B cell (primary cell): ENCODE results near the gene CTCFL. TPM values are rescaled to one million over a fixed set of nuclear protein-coding genes. Genes with fewer than 3 reads are reported as not detected.

Source experiments
- ATAC-seq: fragments of 200-7000 bp; cut with Tn5 transposase; one replicate; pipeline ENCODE4 v1.10.0; 2021; ENCODE audit warnings: low read depth, mild to moderate bottlenecking, moderate number of reproducible peaks, moderate library complexity
- CTCF ChIA-PET: fragments of 350-600 bp; sonication (Branson Sonifier 250); formaldehyde crosslinking; loops from one replicate; lab custom pipeline; 2021; ENCODE audit warnings: antibody characterized with exemption, inconsistent platforms; lab: Charles Lee
- POLR2A ChIA-PET: fragments of 350-600 bp; sonication (Branson Sonifier 250); formaldehyde crosslinking; loops from one replicate; lab custom pipeline; 2021; ENCODE audit warnings: antibody characterized with exemption; lab: Charles Lee
- DNase-seq: peaks from one replicate; pipeline ENCODE4 v3.0.0; 2013
- H2AFZ ChIP-seq: 2 replicates; pipeline ENCODE4 v1.6.1; 2012; ENCODE audit warnings: mild to moderate bottlenecking, low read depth, low read length; ENCODE audit not compliant: insufficient read depth, poor library complexity, severe bottlenecking
- H3K27ac ChIP-seq, 2 donors: 1 replicate in 1 of 2; 2 replicates in 1 of 2; pipeline ENCODE4 v1.5.1; 2012 to 2013; ENCODE audit warnings: low read length in 2 of 2, mild to moderate bottlenecking in 2 of 2, moderate library complexity in 1 of 2
- H3K27me3 ChIP-seq, 4 experiments: fragments of 200-600 bp in 1 of 4; sonication (generic) in 1 of 4; replicated peaks in 1 of 4; 1 replicate in 2 of 4; 2 replicates in 2 of 4; pipeline versions ENCODE4 v1.6.1 to v1.7.0; 2013 to 2016; ENCODE audit warnings: low read length in 3 of 4, mild to moderate bottlenecking in 2 of 4, mixed read lengths in 1 of 4, moderate library complexity in 1 of 4; ENCODE audit not compliant: insufficient read depth in 4 of 4, control insufficient read depth in 3 of 4; ENCODE audit errors: control extremely low read depth in 1 of 4
- H3K36me3 ChIP-seq, 2 experiments: replicated peaks in 1 of 2; 1 replicate in 1 of 2; 2 replicates in 1 of 2; pipeline versions ENCODE4 v1.6.1 to v1.7.1; 2013; ENCODE audit warnings: low read length in 1 of 2; ENCODE audit not compliant: insufficient read depth in 2 of 2, control insufficient read depth in 1 of 2; ENCODE audit errors: control extremely low read depth in 1 of 2, extremely low read depth in 1 of 2
- H3K4me1 ChIP-seq, 2 donors: fragments of 200-600 bp in 1 of 2; sonication (generic) in 1 of 2; 1 replicate in 1 of 2; 2 replicates in 1 of 2; pipeline versions ENCODE4 v1.5.1 to v1.6.1; 2013 to 2017; ENCODE audit warnings: low read length in 2 of 2; ENCODE audit not compliant: control insufficient read depth in 2 of 2, insufficient read depth in 2 of 2
- H3K4me2 ChIP-seq: replicated peaks from 2 replicates; pipeline ENCODE3; 2012; ENCODE audit warnings: mild to moderate bottlenecking, low read depth, low read length; ENCODE audit not compliant: poor library complexity, severe bottlenecking
- H3K4me3 ChIP-seq, 5 experiments: fragments of 200-600 bp in 1 of 5; sonication (generic) in 1 of 5; 1 replicate in 3 of 5; 2 replicates in 2 of 5; pipeline versions ENCODE4 v1.5.1 to v1.7.0; 2011 to 2016; ENCODE audit warnings: low read length in 4 of 5, mild to moderate bottlenecking in 4 of 5, low read depth in 2 of 5, control low read depth in 1 of 5, moderate library complexity in 1 of 5; ENCODE audit not compliant: insufficient read depth in 1 of 5; ENCODE audit errors: control extremely low read depth in 1 of 5, extremely low read depth in 1 of 5
- H3K79me2 ChIP-seq: fragments of 200-600 bp; sonication (generic); one replicate; pipeline ENCODE4 v1.6.0; 2016; ENCODE audit warnings: low read length; ENCODE audit not compliant: control insufficient read depth, insufficient read depth
- H3K9ac ChIP-seq: fragments of 200-600 bp; sonication (generic); 2 replicates; pipeline ENCODE4 v1.6.1; 2017; ENCODE audit warnings: mild to moderate bottlenecking, low read length, moderate library complexity
- H3K9me3 ChIP-seq, 3 donors: one replicate each; pipeline versions ENCODE4 v1.6.1 to v1.7.1; 2013; ENCODE audit warnings: low read length in 2 of 3; ENCODE audit not compliant: control insufficient read depth in 2 of 3, insufficient read depth in 1 of 3; ENCODE audit errors: control extremely low read depth in 1 of 3
- H4K20me1 ChIP-seq: 2 replicates; pipeline ENCODE4 v1.6.0; 2012; ENCODE audit warnings: mild to moderate bottlenecking, low read length; ENCODE audit not compliant: insufficient read depth, control insufficient read depth, poor library complexity, severe bottlenecking
- H3K27ac Mint-ChIP-seq: one replicate; pipeline ENCODE4 v1.8.0; 2021; ENCODE audit warnings: mixed read lengths
- H3K27me3 Mint-ChIP-seq: one replicate; pipeline ENCODE4 v1.8.0; 2021; ENCODE audit warnings: mixed read lengths
- H3K4me1 Mint-ChIP-seq: one replicate; pipeline ENCODE4 v1.8.0; 2021; ENCODE audit warnings: mixed read lengths
- H3K4me3 Mint-ChIP-seq: one replicate; pipeline ENCODE4 v1.8.0; 2021; ENCODE audit warnings: mixed read lengths
- H3K9me3 Mint-ChIP-seq: one replicate; pipeline ENCODE4 v1.8.0; 2022; ENCODE audit warnings: mixed read lengths; ENCODE audit not compliant: insufficient read depth
- CTCF ChIP-seq: fragments of 200-600 bp; IDR thresholded peaks from one replicate; pipeline ENCODE4 v1.8.0; 2022; ENCODE audit warnings: antibody characterized with exemption, mild to moderate bottlenecking
- EZH2 ChIP-seq: IDR thresholded peaks from 2 replicates; pipeline ENCODE4 v1.6.1; 2012; ENCODE audit warnings: borderline replicate concordance, low read depth, mild to moderate bottlenecking, moderate library complexity, low read length; ENCODE audit not compliant: insufficient read depth, poor library complexity, severe bottlenecking
- WGBS: methylation state at CpG from one replicate; pipeline ENCODE4 v1.1.5; 2013; ENCODE audit warnings: missing lambda C conversion rate; ENCODE audit not compliant: insufficient coverage; 5-methylcytosine and 5-hydroxymethylcytosine counted together
- intact Hi-C: fragments of 100-400 bp; cut with micrococcal nuclease; formaldehyde crosslinking; loops from one replicate; pipeline ENCODE4 v1.10.0; 2022
- polyA plus RNA-seq: library from polyadenylated mRNA; depleted of rRNA; stranded (reverse); fragments of >200 nt; gene quantifications from 2 replicates; pipeline ENCODE4 v1.2.3, GENCODE V29; 2012
- total RNA-seq, 2 donors: library from RNA; stranded (reverse); fragments of 120-200 nt in 1 of 2; gene quantifications; 1 replicate in 1 of 2; 2 replicates in 1 of 2; pipeline versions ENCODE4 v1.2.3 to v1.2.4, GENCODE V29; 2013 to 2022

The CTCFL gene
- total and polyA plus RNA-seq, 2 donors (not counting 1 experiment from before 2014, with no cell fraction given), result not detected

- Histone ChIP-seq H3K27ac (no peak overlapping the region), H2AFZ (no peak overlapping the region), H3K4me1 (no peaks in the 10 kb centered on the region), H3K9me3 (no peaks in the 10 kb centered on the region), H3K79me2 (no peaks in the 10 kb centered on the region), H3K27me3 (no peaks in the 10 kb centered on the region), H3K4me3 (no peak overlapping the region), H3K9ac (no peak overlapping the region), H4K20me1 (no peaks in the 10 kb centered on the region), H3K36me3 (no peaks in the 10 kb centered on the region), H3K4me2 (no peak overlapping the region)
- intact Hi-C loops, result no loop called here
- H3K27ac Mint-ChIP-seq, result no peak overlapping the region
- H3K27me3 Mint-ChIP-seq, result peaks cover 3% of the 10 kb centered on the region
- ATAC-seq, result no peak
- no peaks in the 10 kb centered on the region for H3K4me1 Mint-ChIP-seq
- H3K9me3 Mint-ChIP-seq, result no peaks in the 10 kb centered on the region
- WGBS, result 74% methylated on average over 19 of the region's 19 CpGs
- ChIA-PET POLR2A (no interaction called here), CTCF (interaction anchor here (0.9 kb wide), 1 partner anchor 129 kb away, joined by 3 read pairs; no protein-coding TSS in a partner anchor)
- DNase-seq, result no peak
- H3K4me3 Mint-ChIP-seq, result no peak overlapping the region
- TF ChIP-seq CTCF (no peak), EZH2 (no peak)
Measured at GRCh38 chr20:57526885-57527460, 2.0 kb upstream of the CTCFL start.

- intact Hi-C loops, result no loop called here
- no peak overlapping the region for H3K4me2 ChIP-seq
- no peaks in the 10 kb centered on the region for H3K27me3 ChIP-seq
- no peak overlapping the region for H2AFZ ChIP-seq
- POLR2A ChIA-PET, result no interaction called here
- H3K4me1 Mint-ChIP-seq, result no peaks in the 10 kb centered on the region
- 69% methylated on average over 14 of the region's 17 CpGs for WGBS
- no peak overlapping the region for H3K27ac ChIP-seq
- H3K79me2 ChIP-seq, result no peaks in the 10 kb centered on the region
- ATAC-seq (no peak), DNase-seq (no peak)
- no peak overlapping the region for H3K4me3 Mint-ChIP-seq
- H3K4me1 ChIP-seq, result no peaks in the 10 kb centered on the region
- H3K9ac ChIP-seq, result no peak overlapping the region
- peaks cover 2% of the 10 kb centered on the region for H3K27me3 Mint-ChIP-seq
- CTCF ChIA-PET, result interaction anchor here (0.9 kb wide), 1 partner anchor 130 kb away, joined by 3 read pairs; no protein-coding TSS in a partner anchor
- no peaks in the 10 kb centered on the region for H3K9me3 Mint-ChIP-seq
- no peaks in the 10 kb centered on the region for H4K20me1 ChIP-seq
- H3K9me3 ChIP-seq, result no peaks in the 10 kb centered on the region
- no peaks in the 10 kb centered on the region for H3K36me3 ChIP-seq
- no peak overlapping the region for H3K4me3 ChIP-seq
- no peak for TF ChIP-seq EZH2
- TF ChIP-seq CTCF, result no peak
- H3K27ac Mint-ChIP-seq, result no peak overlapping the region
Measured at GRCh38 chr20:57526087-57526884, 1.3 kb upstream of the CTCFL start.
